RCC 7860 (cell line): Measurements from ENCODE around the gene SPSB2.

ENCODE experiments used
- DNase-seq: peaks from one replicate; pipeline ENCODE4 v3.0.0-alpha.2; 2015; ENCODE audit warnings: low spot score
- FAIRE-seq: peaks from 2 replicates; lab custom pipeline; 2012; peaks lifted over from hg19 to GRCh38; lab: Jason Lieb, UNC

SPSB2 gene

GRCh38 chr12:6821591-6822425 lies 51.3 kb downstream of the SPSB2 start, which contains the start of gene GPR162:
Gene GPR162, plus strand, starts transcription at chr12:6821821. Its CDS starts 2,078 bp downstream, at chr12:6823899.
- no peak for DNase-seq
- FAIRE-seq, result no peak
